ENCODE data around the gene NDUFS8.

GRCh38 chr11:68052137-68052873 lies 21.8 kb downstream of the NDUFS8 start:
- TF ChIP-seq CTCF (IDR thresholded peaks at IDR 0.05) = no peak
- TF ChIP-seq POLR2A (IDR thresholded peaks at IDR 0.05) = no peak
